HG02970 (cell line): Measurements from ENCODE around the gene TPCN1.

ENCODE experiments used
- ATAC-seq: cut with Tn5 transposase; IDR thresholded peaks from one replicate; pipeline ENCODE4 v1.9.1; 2021; ENCODE audit warnings: mild to moderate bottlenecking, moderate library complexity, moderate number of reproducible peaks; ENCODE audit not compliant: unreplicated experiment, low FRiP score

TPCN1 gene

DNA sequence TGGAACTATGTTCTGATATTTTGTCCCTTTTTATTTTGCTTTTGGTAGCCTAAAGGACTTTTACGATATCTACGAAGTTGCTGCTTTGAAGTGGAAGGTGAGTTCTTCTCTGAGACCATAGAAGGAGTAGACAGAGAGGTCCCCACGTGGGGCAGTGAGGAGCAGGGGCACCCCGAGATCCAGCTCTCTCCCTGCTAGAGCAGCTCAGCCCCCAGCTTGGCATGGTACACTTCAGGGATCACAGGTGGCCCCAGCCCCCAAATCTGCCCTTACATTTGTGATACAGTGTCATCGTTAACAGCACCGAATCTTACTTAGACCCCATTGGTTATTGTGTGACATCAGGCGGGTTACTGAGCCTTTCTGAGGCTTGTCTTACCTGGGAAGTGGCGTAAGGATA is 56.9 kb downstream of the TPCN1 start:
- ATAC-seq = no peak

DNA sequence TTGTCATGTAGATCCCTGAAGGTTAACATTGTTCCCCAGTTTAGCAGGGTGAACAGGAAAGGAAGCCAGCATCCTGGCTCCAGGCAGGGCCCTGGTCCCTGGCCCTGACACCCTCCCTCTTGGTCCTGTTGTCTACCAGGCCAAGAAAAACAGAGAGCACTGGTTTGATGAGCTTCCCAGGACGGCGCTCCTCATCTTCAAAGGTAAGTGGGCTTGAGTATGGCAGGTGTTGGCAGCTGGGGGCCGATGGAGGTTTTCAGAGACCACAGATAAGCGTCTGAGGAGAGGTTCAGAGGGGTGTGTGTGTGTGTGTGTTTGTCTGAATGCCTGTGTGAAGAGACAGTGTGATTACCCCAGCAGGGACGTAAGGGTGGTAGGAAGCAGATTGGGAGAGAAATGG is 57.4 kb downstream of the TPCN1 start:
- ATAC-seq = no peak

DNA sequence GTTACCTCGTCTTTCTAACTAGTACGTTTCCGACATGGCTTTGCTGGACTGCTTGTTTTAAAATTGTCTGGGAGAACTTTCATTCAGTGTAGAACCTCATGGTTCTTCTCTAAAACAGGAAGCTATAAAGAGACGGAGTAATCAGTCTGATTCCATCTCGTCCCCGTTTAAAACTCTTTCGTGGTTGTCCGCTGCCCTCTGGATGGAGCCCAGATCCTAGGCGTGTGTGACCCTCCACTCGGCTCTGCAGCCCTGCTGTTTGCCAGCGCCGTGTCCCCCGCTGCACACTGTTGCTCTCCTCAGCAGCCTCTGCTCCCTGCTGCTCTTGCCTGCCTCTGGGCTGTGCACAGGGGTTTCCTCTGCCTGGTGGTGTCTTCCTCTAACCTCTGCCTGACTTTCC is 63.5 kb downstream of the TPCN1 start:
- no peak for ATAC-seq

DNA sequence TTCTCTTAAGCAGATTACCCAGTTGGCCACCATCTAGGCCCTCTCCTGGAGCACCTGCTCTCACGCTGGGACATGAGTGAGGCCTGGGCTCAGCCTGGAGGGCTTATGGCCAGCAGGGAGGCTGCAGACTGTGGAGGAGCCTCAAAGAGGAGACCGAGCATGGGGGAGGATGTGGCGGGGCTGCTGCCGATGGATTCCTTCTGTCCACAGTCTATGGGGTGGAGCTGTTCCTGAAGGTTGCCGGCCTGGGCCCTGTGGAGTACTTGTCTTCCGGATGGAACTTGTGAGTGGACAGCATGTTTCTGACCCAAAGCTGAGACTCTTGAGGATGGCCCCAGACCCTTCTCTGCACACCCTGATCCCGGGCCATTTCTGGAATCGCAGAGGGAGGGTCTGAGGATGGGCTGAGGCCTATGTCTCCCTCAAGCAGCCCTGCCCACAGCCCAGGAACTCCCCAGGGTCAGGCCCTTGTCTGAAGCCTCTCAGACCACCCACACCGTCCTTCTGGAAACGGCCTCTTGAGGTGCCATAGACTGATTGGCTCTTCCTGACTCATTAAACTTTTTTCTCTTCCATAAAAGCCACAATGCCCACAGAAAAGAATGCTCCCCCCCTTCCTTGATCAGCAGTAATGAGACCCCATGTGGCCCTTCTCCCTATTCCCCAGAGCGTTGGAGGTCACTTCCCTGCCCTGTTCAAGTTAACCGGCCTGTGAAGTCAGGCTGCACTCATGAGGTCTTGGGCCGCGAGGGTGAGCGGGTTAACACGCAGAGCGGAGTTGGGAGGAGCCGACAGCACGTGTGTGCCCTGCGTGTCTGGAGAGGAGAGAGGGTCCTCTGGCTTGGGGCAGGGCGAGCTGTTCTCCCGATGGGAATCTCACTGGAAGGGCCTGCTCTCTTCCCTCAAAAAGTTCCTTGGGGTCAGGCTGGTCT is 64.7 kb downstream of the TPCN1 start:
- no peak for ATAC-seq

DNA sequence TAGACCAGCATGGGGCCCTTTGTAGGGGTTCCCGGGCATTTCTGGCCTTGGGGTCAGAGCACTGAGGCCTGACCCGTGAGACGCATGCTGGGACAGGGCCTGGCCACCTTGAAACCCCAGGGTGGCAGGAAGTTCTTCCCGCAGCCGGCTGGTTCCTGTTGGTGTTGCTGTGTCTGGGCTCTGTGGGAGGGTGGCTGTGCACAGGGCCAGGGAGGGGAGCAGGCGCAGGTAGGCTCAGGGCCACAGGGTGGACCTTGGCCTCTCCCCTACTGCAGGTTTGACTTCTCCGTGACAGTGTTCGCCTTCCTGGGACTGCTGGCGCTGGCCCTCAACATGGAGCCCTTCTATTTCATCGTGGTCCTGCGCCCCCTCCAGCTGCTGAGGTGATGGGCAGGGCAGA is 65.4 kb downstream of the TPCN1 start:
- ATAC-seq = no peak

DNA sequence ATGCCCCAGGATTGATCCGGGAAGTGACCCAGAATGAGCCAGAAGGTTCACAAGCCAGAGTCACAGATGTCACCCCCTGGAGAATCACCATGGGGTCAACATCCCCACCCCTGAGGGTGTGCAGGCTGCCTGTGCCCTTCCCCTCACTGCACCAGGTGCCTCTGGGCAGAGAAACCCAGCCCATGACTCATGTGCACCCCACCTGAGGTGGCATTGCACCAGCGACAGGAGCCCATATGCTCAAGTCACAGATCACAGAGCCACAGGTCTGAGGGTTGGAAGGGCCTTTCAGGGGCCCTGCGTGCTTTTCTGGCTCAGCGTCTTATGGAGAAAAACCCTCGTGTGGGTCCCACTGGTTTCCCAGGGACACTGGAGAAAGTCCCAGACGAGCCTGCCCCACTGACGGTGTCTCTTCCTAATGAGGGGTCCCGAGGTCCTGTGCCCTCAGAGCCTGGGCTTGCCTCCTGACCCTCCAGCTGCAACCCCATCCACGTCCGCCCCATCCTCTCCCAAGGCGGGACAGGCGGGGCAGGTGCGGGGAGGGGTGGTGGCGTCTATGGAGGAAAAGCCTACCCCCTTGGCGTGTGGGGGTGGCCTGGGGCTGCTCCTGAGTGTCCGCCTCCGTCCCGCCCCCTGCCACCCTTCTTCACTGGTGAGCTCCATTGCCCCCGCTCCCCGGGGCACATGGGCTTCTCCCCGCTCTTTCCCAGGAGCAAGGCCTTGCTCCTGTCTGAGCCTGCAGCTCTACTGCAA is 66.1 kb downstream of the TPCN1 start:
- ATAC-seq = no peak

DNA sequence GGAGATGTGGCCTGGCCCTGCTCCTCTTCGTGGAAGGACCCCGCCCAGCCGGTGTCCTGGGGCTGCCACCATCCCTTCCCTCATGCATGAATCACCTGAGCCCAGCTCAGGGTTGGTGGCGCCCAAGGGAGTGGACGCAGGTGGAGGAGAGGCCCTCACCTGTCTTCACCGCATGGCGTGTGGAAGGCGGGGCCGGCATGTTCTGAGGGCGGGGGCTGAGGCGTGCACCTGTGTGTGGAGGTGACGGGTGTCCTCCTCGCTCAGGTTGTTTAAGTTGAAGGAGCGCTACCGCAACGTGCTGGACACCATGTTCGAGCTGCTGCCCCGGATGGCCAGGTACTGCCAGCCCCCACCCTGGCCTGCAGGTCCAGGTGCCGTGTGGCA is 66.6 kb downstream of the TPCN1 start:
- ATAC-seq = no peak

DNA sequence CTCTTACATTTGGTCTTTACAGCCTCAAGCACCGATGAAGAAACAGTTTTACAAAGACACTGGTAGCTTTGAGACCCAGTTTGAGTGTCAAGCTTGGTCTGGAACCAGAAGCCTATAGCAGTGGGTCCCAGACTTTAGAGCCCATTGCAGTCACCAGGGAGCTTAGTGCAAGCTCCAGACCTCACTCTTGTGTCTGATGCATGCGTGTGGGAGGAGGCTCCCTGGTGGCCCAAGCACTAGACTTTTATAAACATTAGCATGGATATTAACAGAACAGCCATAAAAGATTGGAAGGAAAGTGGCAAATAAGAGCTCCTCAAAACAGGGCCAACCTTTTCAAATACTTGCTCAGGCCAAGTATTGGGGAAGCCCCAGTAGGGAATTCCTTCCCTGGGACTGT is 68.1 kb downstream of the TPCN1 start:
- no peak for ATAC-seq

DNA sequence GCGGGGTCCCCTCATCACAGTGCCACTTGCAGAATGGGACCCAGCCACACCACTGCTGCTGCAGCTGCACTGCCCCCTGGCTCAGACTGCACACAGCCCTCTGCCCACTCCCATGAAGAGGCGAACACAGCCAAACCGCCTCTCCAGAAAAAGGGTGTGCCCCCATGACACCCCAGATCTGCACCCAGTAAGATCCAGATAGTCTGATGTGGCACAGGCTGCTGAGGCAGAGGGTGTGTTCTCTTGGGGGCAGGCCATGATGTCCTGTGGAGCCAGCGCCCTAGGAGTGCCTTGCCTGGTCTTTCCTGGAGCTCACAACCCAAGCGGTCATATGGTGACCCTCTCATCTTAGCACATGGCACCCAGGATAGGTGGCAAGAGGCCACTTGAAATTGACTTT is 69.2 kb downstream of the TPCN1 start:
- ATAC-seq = no peak

DNA sequence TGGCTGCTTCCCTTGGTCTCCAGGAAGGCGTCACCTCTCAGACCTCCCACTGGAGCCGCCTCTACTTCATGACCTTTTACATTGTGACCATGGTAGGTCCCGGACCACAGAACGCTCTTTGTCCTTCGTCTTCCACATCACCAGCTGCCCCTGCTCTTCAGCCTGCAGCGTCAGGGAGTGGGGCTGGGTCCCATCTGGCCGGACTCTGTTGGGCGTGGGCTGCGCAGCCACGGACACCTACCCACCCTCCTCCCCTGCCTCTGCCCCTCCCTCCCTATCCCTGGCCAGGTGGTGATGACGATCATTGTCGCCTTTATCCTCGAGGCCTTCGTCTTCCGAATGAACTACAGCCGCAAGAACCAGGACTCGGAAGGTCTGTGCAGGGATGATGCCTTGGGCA is 70.3 kb downstream of the TPCN1 start:
- ATAC-seq = no peak

DNA sequence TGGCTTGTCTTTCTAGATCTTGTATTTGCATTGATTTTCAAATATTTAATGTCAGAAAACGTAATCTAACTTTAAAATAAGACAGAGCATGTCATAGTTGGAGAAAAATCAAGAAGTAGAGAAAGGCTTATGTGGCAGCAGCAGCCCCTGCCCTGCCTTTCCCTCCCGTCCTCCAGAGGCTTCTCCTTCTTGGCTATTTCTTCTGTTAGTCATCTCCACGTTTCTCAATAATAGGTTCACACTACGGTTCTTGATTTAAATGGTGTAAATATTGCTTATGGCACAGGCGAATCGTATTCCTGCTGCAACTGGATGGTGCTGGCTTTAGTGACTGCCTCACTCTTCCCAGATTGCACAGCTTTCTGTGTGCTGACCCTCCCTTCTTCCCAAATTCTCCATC is 70.8 kb downstream of the TPCN1 start:
- no peak for ATAC-seq

DNA sequence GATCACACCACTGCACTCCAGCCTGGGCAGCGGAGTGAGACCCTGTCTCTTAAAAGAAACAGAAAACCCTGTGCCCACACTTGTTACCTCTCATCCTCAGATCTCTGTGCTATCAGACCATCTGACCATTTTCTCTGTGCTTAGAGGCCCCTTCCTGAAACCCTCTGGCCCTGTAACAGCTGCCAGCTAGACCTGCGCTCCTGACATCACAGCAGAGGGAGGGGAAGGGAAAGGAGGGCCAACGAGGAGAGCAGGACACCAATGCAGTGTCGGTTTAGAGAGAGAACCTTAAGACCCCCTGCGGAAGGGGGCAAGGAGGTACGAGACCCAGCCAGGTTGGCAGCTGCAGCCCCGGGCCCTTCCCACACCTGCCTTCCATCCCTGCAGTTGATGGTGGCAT is 71.3 kb downstream of the TPCN1 start:
- ATAC-seq = no peak

DNA sequence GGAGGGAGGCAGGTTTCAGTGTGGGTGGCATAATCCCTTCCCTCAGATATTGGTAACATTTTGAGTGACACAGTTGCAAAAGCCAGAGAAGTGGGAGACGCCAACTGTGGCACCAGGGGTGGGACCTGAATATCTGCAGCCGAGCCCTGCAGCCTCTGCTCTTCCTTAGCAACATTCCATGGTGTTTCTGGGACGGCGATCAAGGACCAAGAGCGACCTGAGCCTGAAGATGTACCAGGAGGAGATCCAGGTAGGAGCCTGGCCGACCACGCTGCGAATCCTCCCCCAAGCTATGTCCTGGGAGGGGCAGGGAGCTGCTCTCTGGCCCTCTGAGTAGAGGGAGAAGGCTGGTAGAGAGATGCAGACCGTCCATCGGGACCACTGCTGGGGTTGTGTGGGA is 71.8 kb downstream of the TPCN1 start:
- ATAC-seq = no peak

DNA sequence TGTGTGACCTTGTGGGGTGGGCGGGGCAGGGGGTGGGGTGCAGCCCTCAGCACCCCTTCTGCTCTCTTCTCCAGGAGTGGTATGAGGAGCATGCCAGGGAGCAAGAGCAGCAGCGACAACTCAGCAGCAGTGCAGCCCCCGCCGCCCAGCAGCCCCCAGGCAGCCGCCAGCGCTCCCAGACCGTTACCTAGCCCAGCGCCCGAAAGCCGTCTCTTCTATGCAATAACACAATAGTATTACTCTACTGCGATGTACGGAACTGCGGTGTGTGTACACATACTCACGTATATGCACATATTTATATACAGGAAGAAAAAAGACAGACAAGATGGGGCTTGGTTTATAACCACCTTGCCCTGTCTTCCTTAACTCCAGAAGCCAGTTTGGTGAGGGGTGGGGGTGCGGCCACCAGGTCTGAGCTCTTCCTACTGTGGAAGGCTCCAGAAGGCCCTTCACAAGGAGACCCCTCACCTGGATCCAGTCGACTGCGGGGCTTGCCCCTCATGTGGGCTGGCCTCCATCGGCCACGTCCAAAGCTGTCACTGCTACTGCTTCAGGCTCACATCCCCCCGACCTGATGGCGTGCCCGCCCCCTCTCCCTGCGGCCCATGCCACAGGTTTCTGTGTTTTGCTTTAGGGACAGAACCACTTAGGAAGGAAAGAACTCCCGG is 74.8 kb downstream of the TPCN1 start:
- ATAC-seq = no peak

DNA sequence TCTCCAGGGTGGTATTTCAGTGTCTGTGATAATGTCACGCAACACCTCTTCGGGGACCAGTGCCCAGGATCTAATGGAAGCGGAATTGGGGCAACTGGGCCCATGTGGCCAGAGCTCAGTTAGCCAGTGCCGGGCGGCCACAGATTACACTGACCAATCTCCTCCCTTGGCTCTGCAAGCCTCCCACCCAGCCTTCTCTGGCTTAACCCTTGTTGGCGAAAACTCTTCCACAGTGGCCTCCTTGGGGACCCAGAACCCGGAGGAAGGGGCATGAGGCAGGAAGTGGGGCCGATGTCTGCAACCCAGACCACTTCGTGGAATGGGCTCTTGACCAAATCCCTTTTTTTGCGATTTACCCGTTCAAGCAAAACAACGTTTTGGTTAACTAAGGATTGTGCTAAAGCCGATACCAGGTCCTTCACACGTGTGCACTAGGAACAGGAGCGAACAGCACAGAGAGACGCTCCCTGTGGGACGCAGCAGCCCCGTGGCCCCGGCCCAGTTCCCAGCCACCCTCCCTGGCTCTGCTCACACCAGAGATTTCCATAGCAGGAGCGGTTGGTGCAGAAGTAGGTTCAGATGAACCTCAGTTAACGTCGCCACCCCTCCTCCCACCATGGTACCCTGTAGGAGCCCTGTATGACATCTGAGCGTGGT is 75.4 kb downstream of the TPCN1 start:
- no peak for ATAC-seq

DNA sequence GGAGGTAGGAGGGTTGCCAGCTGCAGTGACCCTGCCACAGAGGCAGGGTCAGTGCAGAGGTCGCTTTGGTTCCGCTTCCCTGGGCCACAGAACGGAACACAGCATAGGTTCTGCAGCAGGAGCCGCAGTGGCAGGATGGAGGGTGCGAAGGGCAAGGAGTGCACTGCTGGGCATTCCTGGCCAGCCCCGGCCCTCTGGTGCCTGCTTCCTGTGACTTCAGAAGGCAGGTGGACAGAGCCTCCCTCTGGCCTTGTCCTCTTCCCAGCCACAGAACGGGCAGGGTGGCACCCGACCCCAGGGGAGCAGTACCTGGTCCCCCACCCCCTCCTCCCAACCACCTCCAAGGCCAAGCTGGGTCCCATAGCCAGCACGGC is 75.9 kb downstream of the TPCN1 start:
- ATAC-seq = no peak

DNA sequence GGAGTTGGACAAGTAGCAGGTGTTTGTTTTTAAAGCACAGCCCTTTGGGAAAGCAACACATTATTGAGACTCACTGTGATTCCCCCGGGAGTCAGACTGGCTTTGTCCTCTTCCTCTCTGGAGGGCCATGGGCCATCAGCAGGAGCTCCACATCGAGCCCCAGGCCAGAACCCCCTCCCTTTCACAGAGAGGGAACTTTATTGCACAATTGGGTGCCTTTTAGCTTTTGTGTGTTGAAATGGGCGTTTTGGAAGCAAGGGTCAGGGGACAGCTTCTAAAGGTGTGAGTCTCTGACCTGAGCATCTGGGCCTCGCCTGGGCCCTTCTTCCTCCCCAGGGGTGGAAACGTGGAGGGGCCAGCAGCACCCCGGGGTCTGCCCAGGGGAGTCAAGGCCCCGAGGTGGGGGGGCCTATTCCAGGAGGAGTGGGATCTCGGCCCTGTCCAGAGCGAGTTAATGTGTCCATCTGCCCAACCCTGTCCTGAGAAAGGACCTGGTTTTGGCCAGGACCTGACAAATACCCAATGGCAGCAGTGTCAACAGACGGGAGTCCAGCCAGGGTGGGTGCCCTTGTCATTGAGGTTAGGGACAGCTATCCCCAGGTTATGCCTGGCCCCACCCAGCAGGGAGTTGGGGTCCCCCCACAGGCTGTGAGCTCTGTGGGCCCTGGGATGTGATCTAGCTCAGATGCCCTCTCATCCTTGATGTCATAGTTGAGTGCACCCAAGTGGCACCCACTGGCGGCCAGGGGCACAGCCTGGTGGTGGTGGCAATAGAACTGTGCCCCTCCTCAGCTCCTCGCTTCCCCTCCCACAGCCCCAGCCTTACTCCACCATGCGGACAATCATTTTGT is 76.6 kb downstream of the TPCN1 start:
- no peak for ATAC-seq

DNA sequence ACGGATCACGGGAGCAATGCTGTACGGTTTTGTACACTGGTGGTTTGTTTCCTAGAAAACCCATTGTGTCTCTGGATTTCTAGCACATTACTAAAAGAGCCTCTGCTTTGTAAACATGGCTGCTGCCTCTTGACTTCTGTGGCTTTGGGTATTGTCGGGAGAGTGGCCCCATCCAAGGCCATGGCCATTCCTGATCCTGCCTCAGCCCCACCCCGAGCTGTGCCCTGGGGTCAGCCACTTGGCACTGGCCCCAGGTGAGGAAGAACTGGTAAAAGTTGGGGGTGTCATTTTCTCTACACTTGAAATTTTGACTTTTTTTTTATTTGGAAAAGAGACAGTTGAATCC is 77.2 kb downstream of the TPCN1 start:
- no peak for ATAC-seq

DNA sequence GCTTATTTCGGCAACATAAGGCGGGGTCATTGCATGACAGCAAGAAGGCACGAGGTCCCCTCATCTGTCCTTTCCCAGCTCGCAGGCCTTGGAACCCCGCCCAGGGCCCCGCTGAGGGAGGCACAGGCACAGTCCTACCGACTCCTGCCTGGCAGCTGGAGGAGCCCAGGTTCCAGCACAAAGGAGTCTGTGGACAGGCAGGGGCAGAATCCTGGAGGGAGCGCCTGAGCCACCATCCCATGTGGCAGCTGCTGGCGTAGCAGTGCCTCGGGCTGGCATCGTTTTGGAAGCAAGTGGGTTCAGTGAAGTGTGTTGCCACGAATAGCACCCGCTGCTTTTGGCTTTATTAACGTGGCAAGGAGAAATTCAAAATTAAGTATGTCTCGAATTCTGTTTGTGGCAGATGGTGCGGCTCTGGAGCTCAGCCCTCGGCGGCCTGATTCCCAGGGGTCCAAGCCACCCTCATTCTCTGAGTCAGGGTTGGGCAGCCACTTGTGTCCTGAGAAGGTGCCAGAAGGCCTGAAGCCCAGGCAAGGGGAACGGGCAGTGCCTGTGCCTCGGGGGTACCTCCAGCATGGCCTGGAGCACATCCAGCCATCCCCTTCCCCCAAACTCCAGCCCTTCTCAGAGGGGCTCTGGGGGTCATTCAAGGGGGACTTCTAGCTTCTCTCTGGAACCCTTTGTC is 77.7 kb downstream of the TPCN1 start:
- no peak for ATAC-seq
